HEK293 (cell line): Measurements from ENCODE around the gene MTHFS.

Experiments
- CTCF ChIA-PET: fragments of 350-600 bp; formaldehyde crosslinking; extraction: SDS; loops from one replicate; lab custom pipeline; 2021; ENCODE audit warnings: antibody characterized with exemption; lab: Yijun Ruan, JAX
- POLR2A ChIA-PET: fragments of 300-600 bp; formaldehyde crosslinking; extraction: SDS; loops from one replicate; lab custom pipeline; 2020; ENCODE audit warnings: antibody characterized with exemption, inconsistent platforms; lab: Yijun Ruan, JAX
- H3K27ac ChIP-seq: fragments of 200-500 bp; sonication (Bioruptor generic); 2 replicates; pipeline ENCODE4 v1.5.1; 2014; ENCODE audit warnings: low read depth, low read length, control low read depth, inconsistent platforms; ENCODE audit errors: extremely low read depth
- H3K36me3 ChIP-seq, 2 experiments: fragments of 200-500 bp in 1 of 2; sonication (Bioruptor generic) in 1 of 2; 1 replicate in 1 of 2; 2 replicates in 1 of 2; pipeline ENCODE4 v1.5.1; 2014 to 2017; ENCODE audit warnings: inconsistent platforms in 2 of 2, low read length in 2 of 2; ENCODE audit not compliant: control insufficient read depth in 2 of 2, insufficient read depth in 1 of 2
- H3K4me1 ChIP-seq: fragments of 200-500 bp; sonication (Bioruptor generic); 2 replicates; pipeline ENCODE4 v1.5.1; 2014; ENCODE audit warnings: mild to moderate bottlenecking, low read length, inconsistent platforms; ENCODE audit not compliant: control insufficient read depth, insufficient read depth
- H3K4me3 ChIP-seq: 2 replicates; pipeline ENCODE4 v1.5.1; 2011; ENCODE audit warnings: low read depth, mild to moderate bottlenecking, control low read depth, low read length, moderate library complexity
- H3K9me3 ChIP-seq: fragments of 200-500 bp; sonication (Bioruptor generic); 2 replicates; pipeline ENCODE4 v1.5.1; 2014; ENCODE audit warnings: low read depth, low read length, inconsistent platforms; ENCODE audit not compliant: control insufficient read depth, insufficient read depth
- CTCF ChIP-seq: fragments of 450-650 bp; formaldehyde crosslinking; IDR thresholded peaks from 2 replicates; pipeline ENCODE4 v1.5.1; 2016; ENCODE audit warnings: missing biosample characterization, missing genetic modification characterization
- EGR2 ChIP-seq: fragments of 450-650 bp; formaldehyde crosslinking; IDR thresholded peaks from 2 replicates; pipeline ENCODE4 v1.5.1; 2016; ENCODE audit warnings: low read depth, missing biosample characterization, missing genetic modification characterization
- OSR2 ChIP-seq: fragments of 450-650 bp; formaldehyde crosslinking; IDR thresholded peaks from 2 replicates; pipeline ENCODE4 v1.5.1; 2016; ENCODE audit warnings: missing biosample characterization, missing genetic modification characterization
- PRDM1 ChIP-seq: fragments of 450-650 bp; formaldehyde crosslinking; IDR thresholded peaks from 2 replicates; pipeline ENCODE4; 2016; ENCODE audit warnings: missing biosample characterization, missing genetic modification characterization
- ZBTB20 ChIP-seq: fragments of 450-650 bp; formaldehyde crosslinking; IDR thresholded peaks from 2 replicates; pipeline ENCODE4 v1.5.1; 2016; ENCODE audit warnings: missing biosample characterization, missing genetic modification characterization
- ZFHX2 ChIP-seq: fragments of 450-650 bp; formaldehyde crosslinking; conservative IDR thresholded peaks from 2 replicates; pipeline ENCODE4 v1.5.1; 2016; ENCODE audit warnings: missing biosample characterization, missing genetic modification characterization
- ZNF132 ChIP-seq: fragments of 450-650 bp; formaldehyde crosslinking; IDR thresholded peaks from 2 replicates; pipeline ENCODE4 v1.5.1; 2017; ENCODE audit warnings: missing biosample characterization, missing genetic modification characterization, borderline replicate concordance
- ZNF140 ChIP-seq: fragments of 450-650 bp; formaldehyde crosslinking; IDR thresholded peaks from 2 replicates; pipeline ENCODE4 v1.5.1; 2016; ENCODE audit warnings: missing biosample characterization, missing genetic modification characterization
- ZNF146 ChIP-seq: fragments of 450-650 bp; formaldehyde crosslinking; IDR thresholded peaks from 2 replicates; pipeline ENCODE4 v1.5.1; 2016; ENCODE audit warnings: missing biosample characterization, missing genetic modification characterization
- ZNF223 ChIP-seq: fragments of 450-650 bp; formaldehyde crosslinking; IDR thresholded peaks from 2 replicates; pipeline ENCODE4 v1.5.1; 2016; ENCODE audit warnings: missing biosample characterization, missing genetic modification characterization
- ZNF394 ChIP-seq: fragments of 450-650 bp; formaldehyde crosslinking; IDR thresholded peaks from 2 replicates; pipeline ENCODE4 v1.5.1; 2016; ENCODE audit warnings: missing biosample characterization, missing genetic modification characterization, mild to moderate bottlenecking, moderate library complexity, borderline replicate concordance
- ZNF433 ChIP-seq: fragments of 450-650 bp; formaldehyde crosslinking; IDR thresholded peaks from 2 replicates; pipeline ENCODE4 v1.5.1; 2016; ENCODE audit warnings: missing biosample characterization, missing genetic modification characterization, low read depth
- ZNF501 ChIP-seq: fragments of 450-650 bp; formaldehyde crosslinking; IDR thresholded peaks from 2 replicates; pipeline ENCODE4 v1.5.1; 2016; ENCODE audit warnings: missing biosample characterization, missing genetic modification characterization
- ZNF561 ChIP-seq: fragments of 450-650 bp; IDR thresholded peaks from 2 replicates; pipeline ENCODE4 v1.5.1; 2018; ENCODE audit warnings: missing biosample characterization, missing genetic modification characterization, borderline replicate concordance
- ZSCAN4 ChIP-seq: fragments of 450-650 bp; formaldehyde crosslinking; IDR thresholded peaks from 2 replicates; pipeline ENCODE4 v1.5.1; 2017; ENCODE audit warnings: missing biosample characterization, missing genetic modification characterization
- TF ChIP-seq, protein P1 (sequence below): fragments of 450-650 bp; formaldehyde crosslinking; IDR thresholded peaks from 2 replicates; pipeline ENCODE4 v1.5.1; 2016; ENCODE audit warnings: missing biosample characterization, missing genetic modification characterization, low read depth
- TF ChIP-seq, protein P2 (sequence below): fragments of 450-650 bp; formaldehyde crosslinking; IDR thresholded peaks from 2 replicates; pipeline ENCODE4 v1.5.1; 2016; ENCODE audit warnings: missing biosample characterization, missing genetic modification characterization
- TF ChIP-seq, protein P3 (sequence below): fragments of 450-650 bp; formaldehyde crosslinking; IDR thresholded peaks from 2 replicates; pipeline ENCODE4 v1.5.1; 2017; ENCODE audit warnings: missing biosample characterization, missing genetic modification characterization

Gene MTHFS

GRCh38 chr15:79933231-79933630, 36.4 kb upstream of the MTHFS start:
- TF ChIP-seq ZFHX2 (tag by site-specific recombination) (no peak), ZNF146 (no peak), ZNF561 (tag by site-specific recombination) (no peak), EGR2 (no peak), ZSCAN4 (tag by site-specific recombination) (no peak), PRDM1 (tag by site-specific recombination) (no peak), ZNF132 (tag by site-specific recombination) (no peak), ZNF140 (tag by site-specific recombination) (no peak)
- TF ChIP-seq, protein P1, sequence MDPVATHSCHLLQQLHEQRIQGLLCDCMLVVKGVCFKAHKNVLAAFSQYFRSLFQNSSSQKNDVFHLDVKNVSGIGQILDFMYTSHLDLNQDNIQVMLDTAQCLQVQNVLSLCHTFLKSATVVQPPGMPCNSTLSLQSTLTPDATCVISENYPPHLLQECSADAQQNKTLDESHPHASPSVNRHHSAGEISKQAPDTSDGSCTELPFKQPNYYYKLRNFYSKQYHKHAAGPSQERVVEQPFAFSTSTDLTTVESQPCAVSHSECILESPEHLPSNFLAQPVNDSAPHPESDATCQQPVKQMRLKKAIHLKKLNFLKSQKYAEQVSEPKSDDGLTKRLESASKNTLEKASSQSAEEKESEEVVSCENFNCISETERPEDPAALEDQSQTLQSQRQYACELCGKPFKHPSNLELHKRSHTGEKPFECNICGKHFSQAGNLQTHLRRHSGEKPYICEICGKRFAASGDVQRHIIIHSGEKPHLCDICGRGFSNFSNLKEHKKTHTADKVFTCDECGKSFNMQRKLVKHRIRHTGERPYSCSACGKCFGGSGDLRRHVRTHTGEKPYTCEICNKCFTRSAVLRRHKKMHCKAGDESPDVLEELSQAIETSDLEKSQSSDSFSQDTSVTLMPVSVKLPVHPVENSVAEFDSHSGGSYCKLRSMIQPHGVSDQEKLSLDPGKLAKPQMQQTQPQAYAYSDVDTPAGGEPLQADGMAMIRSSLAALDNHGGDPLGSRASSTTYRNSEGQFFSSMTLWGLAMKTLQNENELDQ (tag by site-specific recombination), result no peak
- TF ChIP-seq, protein P2, sequence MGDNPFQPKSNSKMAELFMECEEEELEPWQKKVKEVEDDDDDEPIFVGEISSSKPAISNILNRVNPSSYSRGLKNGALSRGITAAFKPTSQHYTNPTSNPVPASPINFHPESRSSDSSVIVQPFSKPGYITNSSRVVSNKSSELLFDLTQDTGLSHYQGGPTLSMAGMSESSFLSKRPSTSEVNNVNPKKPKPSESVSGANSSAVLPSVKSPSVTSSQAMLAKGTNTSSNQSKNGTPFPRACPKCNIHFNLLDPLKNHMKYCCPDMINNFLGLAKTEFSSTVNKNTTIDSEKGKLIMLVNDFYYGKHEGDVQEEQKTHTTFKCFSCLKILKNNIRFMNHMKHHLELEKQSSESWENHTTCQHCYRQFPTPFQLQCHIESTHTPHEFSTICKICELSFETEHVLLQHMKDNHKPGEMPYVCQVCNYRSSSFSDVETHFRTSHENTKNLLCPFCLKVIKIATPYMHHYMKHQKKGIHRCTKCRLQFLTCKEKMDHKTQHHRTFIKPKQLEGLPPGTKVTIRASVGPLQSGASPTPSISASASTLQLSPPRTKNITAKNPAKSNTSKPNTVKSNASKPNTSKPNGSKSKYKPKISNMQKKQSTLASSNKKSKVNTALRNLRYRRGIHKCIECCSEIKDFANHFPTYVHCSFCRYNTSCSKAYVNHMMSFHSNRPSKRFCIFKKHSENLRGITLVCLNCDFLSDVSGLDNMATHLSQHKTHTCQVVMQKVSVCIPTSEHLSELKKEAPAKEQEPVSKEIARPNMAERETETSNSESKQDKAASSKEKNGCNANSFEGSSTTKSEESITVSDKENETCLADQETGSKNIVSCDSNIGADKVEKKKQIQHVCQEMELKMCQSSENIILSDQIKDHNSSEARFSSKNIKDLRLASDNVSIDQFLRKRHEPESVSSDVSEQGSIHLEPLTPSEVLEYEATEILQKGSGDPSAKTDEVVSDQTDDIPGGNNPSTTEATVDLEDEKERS, result no peak
- Histone ChIP-seq H3K4me1 (no peaks in the 10 kb centered on the region), H3K9me3 (no peaks in the 10 kb centered on the region), H3K27ac (no peak overlapping the region), H3K4me3 (no peak overlapping the region), H3K36me3 (no peaks in the 10 kb centered on the region)
- POLR2A ChIA-PET, result interaction anchor here (0.7 kb wide), 1 partner anchor 10 kb away, joined by 3 read pairs; no protein-coding TSS in a partner anchor
- CTCF ChIA-PET, result no interaction called here

GRCh38 chr15:79932447-79932846, 35.6 kb upstream of the MTHFS start:
- no peaks in the 10 kb centered on the region for H3K36me3 ChIP-seq
- H3K4me3 ChIP-seq, result no peak overlapping the region
- no peaks in the 10 kb centered on the region for H3K9me3 ChIP-seq
- ChIA-PET CTCF (interaction anchor here (0.7 kb wide), 1 partner anchor 592 kb away, joined by 3 read pairs; no protein-coding TSS in a partner anchor), POLR2A (interaction anchor here (1.0 kb wide), 1 partner anchor 9 kb away, joined by 3 read pairs; no protein-coding TSS in a partner anchor)
- TF ChIP-seq CTCF (tag by site-specific recombination), result no peak
- TF ChIP-seq OSR2 (tag by site-specific recombination), result no peak
- no peak for TF ChIP-seq ZNF394 (tag by site-specific recombination)
- TF ChIP-seq ZNF433, result no peak
- TF ChIP-seq, protein P3, sequence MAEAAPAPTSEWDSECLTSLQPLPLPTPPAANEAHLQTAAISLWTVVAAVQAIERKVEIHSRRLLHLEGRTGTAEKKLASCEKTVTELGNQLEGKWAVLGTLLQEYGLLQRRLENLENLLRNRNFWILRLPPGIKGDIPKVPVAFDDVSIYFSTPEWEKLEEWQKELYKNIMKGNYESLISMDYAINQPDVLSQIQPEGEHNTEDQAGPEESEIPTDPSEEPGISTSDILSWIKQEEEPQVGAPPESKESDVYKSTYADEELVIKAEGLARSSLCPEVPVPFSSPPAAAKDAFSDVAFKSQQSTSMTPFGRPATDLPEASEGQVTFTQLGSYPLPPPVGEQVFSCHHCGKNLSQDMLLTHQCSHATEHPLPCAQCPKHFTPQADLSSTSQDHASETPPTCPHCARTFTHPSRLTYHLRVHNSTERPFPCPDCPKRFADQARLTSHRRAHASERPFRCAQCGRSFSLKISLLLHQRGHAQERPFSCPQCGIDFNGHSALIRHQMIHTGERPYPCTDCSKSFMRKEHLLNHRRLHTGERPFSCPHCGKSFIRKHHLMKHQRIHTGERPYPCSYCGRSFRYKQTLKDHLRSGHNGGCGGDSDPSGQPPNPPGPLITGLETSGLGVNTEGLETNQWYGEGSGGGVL (tag by site-specific recombination), result no peak
- no peak for TF ChIP-seq ZNF501
- no peak for TF ChIP-seq ZBTB20 (tag by site-specific recombination)
- TF ChIP-seq ZNF223 (tag by site-specific recombination), result no peak
- no peak overlapping the region for H3K27ac ChIP-seq
- no peaks in the 10 kb centered on the region for H3K4me1 ChIP-seq
